HG03439 (cell line): ENCODE measurements around the gene PANK1.

Experiments
- ATAC-seq: cut with Tn5 transposase; IDR thresholded peaks from one replicate; pipeline ENCODE4 v1.9.1; 2021; ENCODE audit warnings: mild to moderate bottlenecking, moderate library complexity; ENCODE audit not compliant: unreplicated experiment

Gene PANK1

GRCh38 chr10:89644967-89645741 is at the start of gene PANK1:
Gene PANK1 (minus strand): TSS chr10:89645242. CDS start chr10:89644891, 351 bp downstream.
- peak; percentile 32 for ATAC-seq

- no peak for ATAC-seq
These were observed 48.1 kb upstream of the PANK1 start for GRCh38 chr10:89693176-89693575.

- no peak for ATAC-seq
These were observed 47.4 kb upstream of the PANK1 start for GRCh38 chr10:89692416-89692815.

DNA sequence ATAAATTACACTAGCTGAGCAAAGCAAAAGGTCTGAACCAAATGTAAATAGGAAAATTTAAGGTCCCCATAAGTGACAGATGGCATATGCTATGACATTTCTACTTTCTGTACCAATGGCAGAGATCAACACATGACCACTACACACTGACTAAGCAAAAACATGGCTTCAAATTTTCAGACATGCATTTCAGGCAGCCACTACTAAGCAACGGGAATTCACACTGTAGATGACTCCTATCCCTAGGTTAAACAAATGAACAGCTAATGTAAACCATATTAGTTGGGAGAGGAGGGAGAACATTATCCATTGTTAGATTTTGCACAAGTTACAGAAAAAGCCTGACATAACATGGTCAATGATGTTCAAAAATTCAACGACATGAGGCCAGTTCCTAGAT is 45.0 kb upstream of the PANK1 start:
- ATAC-seq = no peak

DNA sequence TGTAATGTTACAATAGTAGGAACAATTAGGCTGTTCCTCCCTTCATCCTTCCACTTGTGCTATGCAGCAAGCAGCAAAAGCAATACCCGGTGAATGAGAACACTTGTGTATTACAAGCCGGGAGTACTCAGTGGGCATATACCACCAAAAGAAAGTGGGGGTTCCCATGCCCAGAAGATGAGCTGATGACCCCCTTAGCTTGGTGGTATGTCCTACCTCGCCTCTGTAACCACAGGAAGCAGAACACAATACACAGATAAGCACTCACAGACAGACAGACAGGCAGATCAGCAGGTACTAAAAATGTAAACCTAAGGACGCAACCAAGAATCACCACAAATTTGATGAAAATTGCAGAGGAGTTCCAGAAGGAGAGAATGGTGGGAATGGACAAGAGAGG is 40.9 kb upstream of the PANK1 start:
- no peak for ATAC-seq

DNA sequence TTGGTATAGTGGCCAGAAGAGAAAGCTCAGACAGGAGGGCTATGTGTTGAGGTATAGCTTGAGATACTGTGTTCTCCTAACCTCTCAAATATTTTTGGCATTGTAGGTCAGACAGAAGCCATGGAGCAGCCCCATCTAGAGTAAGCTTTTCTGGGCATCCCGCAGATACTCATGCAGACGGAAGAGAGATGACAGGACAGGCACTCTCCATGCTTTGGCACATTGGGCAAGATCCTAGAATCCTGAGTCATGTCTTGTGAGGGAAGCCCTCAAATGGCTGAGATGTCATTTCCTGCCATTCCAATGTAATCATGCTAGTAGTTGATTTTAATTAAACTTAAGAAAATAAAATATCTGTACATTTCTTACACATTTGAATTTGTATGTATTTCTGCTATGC is 39.6 kb upstream of the PANK1 start:
- no peak for ATAC-seq

DNA sequence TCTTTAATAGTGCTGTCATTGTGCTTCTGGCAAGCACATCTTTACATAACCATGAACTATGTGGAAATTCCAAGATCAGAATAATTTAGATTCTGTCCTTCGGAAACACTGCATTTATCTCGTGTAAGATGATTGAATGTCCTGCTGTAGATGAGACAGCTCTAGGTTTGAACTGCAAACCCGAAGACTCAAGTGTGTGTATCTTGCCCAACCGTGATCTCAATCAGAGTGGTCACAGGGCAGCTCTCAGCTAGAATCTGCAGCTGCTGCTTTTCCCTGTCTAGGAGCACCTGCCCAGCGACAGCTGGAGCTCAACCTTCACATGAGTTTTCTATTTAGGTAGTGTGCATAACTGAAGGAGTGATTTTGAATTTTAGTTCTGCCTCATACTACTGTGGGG is 38.8 kb upstream of the PANK1 start:
- ATAC-seq = no peak

GRCh38 chr10:89679986-89680385 is 34.9 kb upstream of the PANK1 start:
- ATAC-seq = no peak

GRCh38 chr10:89677341-89677740 is 32.3 kb upstream of the PANK1 start:
- no peak for ATAC-seq

DNA sequence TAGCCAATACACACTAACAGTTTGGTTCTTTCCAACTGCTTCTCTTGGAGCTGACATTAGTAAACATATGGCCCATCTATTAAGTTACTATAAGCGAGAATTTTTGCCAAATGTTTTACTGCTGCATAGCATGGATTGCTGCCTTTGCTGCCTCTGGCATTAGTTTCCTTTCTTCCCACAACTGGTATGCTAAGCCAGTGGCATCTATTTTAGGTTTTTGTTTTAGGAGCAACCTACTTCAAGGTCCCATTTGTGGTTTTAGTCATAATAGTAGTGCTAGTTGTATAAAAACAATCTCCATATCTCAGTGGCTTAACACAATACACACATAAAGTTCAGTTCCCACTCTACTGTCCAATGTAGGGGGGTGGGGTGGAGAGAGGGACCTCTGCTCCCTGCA is 25.9 kb upstream of the PANK1 start:
- ATAC-seq = no peak

DNA sequence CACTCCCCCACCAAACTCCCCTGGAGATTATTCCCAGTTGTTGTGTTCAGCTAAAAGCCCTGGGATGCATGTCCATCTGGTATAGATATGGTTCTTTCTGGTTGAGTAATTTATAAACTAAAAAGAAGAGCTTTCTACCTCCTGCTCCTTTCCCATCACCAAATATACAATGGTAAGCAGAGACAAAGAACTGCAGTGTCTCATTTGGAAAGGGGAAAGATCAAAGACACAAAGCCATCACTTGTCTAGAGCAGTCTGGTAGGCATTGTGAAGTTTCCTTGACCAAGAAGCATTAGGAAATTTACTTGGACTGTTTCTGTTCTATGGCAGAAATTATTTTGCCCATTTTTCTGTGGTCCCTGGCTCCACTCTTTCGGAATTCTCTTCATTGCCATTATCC is 24.9 kb upstream of the PANK1 start:
- ATAC-seq = no peak

DNA sequence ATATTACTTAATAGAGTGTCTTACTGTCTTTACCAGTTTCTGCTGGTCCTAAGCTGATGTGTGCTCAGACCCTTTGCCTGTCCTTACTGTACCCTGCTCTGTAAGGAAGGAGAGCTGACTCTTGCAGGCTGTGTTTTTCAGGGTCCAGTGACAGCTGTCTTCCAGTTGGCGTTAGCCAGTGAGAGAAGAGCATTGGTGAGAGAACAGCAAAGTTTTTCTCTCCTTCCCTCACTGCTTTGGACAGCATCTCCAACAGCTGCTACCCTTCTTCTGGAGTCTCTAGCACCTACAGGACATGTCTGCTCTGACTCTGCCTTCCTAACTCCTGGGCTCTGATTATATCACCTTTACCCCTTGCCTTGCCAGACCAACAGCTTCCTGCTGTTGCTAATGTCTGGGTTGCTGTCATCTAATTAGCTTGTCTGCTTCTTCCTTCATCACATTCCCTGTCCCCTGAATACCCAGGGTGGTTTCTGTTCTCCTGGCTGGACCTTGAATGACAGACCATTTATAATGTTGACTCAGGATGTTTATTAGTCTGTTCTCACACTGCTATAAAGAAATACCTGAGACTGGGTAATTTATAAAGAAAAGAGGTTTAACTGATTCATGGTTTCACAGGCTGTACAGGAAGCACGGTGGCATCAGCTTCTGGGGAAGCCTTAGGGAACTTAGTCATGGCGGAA is 23.5 kb upstream of the PANK1 start:
- ATAC-seq = no peak

GRCh38 chr10:89666138-89666537 is 21.1 kb upstream of the PANK1 start:
- ATAC-seq = no peak

GRCh38 chr10:89665302-89665701 is 20.3 kb upstream of the PANK1 start:
- ATAC-seq = no peak

DNA sequence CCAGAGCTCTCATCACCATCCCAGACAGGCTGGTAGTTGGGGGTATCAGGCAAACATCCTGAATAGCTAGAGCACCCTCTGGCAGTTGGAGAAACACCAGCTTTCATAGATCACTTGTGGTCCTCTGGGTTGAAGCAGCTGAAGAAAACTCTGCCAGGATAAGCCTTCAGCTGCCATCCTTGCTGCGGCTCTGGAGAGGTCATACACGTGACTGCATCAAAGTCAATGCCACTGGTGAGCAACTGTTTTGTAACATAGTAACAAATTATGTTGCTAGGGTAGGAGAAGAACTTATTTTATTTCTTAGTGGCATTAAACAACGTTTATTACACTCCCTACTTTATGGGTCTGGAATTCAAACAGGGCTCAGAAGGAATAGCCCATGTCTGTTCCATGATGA is 19.2 kb upstream of the PANK1 start:
- ATAC-seq = no peak

DNA sequence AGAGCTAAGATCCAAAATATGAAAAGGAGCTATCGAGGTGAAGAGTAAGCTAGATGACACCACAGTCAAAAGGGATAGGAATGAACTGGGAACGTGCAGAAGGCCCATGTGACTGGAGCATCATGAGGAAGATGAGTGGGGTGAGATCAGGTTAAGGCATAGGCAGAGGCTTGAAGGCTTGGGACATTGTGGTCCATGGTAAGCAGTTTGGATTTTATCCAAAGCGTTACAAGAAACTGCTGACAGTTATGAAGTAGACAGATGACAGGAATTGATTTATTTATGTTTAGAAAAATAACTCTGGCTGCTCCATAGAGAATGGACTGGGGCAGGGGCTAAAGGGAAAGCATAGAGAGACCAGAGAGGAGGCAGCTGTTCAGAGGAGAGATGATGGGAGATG is 18.1 kb upstream of the PANK1 start:
- no peak for ATAC-seq

- no peak for ATAC-seq
These were observed 17.6 kb upstream of the PANK1 start for GRCh38 chr10:89662596-89662995.

DNA sequence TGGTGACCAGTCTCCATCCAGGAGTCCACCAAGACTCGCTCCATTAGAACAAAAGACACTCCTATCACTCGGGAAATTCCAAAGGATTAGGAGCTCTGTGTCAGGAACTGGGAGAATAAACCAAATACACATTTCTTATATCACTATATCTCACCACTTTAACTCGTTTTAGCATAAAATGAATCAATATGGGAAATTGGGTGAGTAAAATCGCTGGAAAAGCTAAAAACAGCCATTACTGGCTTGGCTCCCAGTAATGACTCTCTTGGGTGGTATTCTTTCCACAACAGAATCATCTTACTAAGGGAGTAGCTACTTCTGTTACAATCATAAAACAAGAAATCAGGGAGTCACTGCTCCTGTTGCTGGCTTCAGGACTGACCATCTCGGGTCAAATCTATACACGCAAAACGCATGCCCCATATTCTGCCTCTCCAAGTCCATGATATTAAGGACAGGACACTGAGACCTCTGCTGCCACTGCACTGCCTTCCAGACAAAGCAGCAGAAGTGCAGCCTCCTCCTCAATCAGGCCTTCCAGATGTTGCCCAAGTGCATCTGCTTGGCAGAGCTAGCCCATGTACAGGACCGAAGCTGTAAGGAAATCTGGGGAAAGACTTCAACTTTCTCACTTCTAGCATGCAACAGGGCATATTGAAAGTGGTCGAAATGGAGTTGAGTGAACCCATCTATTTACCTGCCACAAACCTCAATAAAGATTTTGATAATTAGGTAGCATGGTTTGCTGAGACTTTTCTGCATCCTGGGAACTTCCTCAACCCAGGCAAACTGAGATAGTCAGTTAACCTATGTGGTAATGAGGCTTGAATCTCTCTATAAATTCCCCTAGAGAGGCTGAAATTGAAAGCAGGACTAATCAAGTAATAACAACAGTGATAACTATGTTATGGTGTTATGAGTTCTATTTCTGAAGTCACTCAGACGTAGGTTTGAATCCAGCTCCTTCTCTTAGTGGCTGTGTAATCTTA is 14.4 kb upstream of the PANK1 start:
- no peak for ATAC-seq

GRCh38 chr10:89657302-89657701 is 12.3 kb upstream of the PANK1 start:
- ATAC-seq = no peak

- ATAC-seq = no peak
These were observed 10.7 kb upstream of the PANK1 start for GRCh38 chr10:89655722-89656121.

DNA sequence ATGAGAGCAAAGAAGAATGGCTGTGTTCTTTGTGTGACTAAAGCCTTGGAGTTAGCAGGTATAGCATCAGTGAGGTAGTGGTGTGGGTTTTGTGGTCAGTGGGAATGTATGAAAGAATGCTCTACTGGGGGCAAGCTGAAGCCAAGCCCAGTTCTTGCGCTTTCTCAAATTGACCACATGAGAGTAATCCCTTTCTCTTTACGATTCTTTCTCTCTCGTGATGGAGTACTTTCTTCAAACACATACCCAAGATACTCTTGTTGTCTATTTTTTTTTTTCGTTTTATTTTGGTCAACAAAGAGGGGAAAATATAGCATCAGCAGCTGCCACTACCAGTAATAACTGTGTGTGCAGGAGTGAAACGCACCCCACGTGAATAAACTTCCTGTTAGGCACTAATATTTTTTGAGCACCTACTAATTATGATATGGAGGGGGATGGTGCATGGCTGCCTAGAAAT is 8.4 kb upstream of the PANK1 start:
- ATAC-seq = peak; percentile 70
